GM21390 (cell line): ENCODE data around the gene GNAO1.
"Not testable (repeated sequence)": the region's sequence is repeated elsewhere in the genome, so short reads cannot be mapped to it uniquely, and the experiment has no call there.

ENCODE experiments used
- ATAC-seq: cut with Tn5 transposase; IDR thresholded peaks from one replicate; pipeline ENCODE4 v1.9.1; 2021; ENCODE audit not compliant: unreplicated experiment

The GNAO1 gene

GRCh38 chr16:56362706-56363105 lies 171.4 kb downstream of the GNAO1 start:
- no peak for ATAC-seq

DNA sequence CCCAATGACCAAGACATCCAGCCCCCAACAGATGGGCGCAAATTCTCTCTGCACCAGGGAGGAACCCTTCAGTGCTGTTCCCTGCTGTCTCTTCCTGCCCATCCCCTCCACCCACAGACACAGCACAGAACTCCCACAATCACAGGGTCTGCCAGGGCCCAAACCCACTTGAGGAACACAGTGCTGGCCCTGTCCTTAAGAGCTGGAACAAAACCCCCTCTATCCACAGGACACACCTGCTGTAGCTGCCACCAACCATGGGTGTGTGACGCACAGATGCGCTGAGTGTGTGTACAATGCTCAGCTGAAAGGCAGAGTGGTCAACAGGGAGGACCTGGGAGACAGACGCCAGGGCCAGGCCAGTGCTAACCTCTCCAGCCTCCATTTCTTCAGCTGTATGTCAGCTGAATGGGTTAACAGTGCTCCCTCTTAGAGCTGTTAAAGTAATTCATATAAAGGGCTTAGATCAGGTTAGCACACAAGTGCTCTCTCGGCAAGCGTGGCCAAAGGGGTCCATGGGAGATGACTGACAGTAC lies 172.0 kb downstream of the GNAO1 start:
- ATAC-seq = no peak

GRCh38 chr16:56363781-56364565 lies 172.7 kb downstream of the GNAO1 start:
- no peak for ATAC-seq

- no peak for ATAC-seq
Measured at GRCh38 chr16:56364865-56365264, 173.6 kb downstream of the GNAO1 start.

DNA sequence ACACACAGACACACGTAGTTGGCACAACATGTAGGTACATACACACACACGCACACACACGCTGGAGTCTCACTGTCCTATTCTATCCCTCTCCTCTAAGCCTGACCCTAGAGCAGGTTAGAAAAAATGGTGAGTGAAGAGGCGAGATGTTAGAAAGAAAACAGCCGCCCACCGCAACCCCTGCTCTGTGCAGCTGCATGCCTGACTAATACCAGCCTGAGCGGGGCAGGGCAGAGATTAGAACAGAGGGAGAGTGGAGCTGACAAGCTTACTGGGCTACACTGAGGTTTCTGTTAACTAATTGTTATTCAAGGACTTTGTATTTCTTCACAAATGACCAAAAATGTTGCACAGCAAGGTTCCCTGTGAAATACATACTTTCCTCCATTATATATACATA lies 174.3 kb downstream of the GNAO1 start:
- ATAC-seq = no peak

- ATAC-seq = no peak
Measured at GRCh38 chr16:56366945-56367344, 175.7 kb downstream of the GNAO1 start.

DNA sequence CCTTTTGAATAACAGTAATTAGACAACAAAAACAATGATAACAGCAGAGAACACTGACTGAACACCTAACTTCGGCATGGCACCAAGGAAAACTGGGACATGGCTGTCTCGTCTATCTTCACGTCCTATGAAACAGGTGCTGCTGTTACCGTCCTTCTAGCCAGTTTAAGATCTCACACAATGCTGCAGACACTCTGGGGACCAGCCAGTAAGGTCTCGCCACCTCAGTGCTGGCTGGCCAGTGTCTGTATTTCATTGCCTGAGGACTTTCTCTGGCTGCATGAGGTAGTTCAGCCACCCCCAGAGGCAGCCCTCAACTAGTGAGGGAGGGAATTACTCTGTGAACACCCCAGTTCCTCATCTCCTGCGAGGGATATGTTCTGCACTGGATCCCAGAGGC lies 176.5 kb downstream of the GNAO1 start:
- ATAC-seq = no peak

DNA sequence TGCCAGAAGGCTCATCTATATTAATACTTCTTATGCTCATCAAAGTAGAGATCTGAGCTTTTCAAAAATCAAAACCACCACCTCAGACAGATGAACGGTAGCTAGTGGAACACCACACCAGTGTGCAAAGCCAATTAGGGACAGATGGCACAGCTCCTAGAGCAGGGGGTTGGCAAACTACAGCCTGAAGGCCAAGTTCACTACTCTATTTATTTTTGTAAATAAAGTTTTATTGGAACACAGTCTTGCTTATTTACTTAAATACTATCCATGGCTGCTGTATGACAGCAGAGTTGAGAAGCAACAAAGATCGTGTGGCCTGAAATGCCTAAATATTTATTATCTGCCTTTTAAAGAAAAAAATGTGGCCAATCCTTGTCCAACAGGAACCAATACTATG lies 177.3 kb downstream of the GNAO1 start:
- ATAC-seq = no peak

DNA sequence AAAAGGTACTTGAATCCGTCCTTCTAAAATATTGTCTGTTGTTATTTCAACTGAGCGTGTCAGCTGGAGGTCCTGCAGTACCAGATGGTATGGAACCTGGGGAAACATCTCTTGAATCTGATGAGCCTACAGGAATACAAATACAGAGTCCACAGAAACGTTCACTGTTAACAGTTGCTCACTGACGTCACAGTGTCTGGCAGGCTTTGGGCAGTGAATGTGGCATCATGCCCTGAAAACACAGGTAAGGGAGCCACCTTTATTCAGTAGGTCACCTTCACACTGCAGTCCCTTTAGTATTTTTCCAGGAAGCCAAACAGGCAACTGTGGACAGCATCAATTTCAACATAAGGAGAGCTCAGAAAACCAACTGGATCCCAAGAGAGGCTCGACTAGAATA lies 177.9 kb downstream of the GNAO1 start:
- no peak for ATAC-seq

- no peak for ATAC-seq
Measured at GRCh38 chr16:56370185-56370874, 179.0 kb downstream of the GNAO1 start.

GRCh38 chr16:56370875-56371659 lies 179.8 kb downstream of the GNAO1 start:
- ATAC-seq = no peak

DNA sequence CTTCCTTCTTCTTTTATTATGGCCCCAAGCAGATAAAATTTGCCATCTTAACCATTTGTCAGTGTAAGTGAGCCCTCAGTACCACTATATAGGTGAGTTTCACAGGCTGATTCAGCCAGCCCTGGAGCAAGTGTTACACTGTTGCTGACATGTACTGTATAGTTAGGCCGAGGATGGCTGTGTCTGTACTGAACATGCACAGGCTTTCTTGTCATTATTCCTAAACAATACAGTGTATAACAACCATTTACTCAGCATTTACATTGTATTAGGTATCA lies 180.3 kb downstream of the GNAO1 start:
- ATAC-seq = no peak

- no peak for ATAC-seq
Measured at GRCh38 chr16:56372013-56372634, 180.8 kb downstream of the GNAO1 start.

GRCh38 chr16:56373003-56373402 lies 181.7 kb downstream of the GNAO1 start:
- no peak for ATAC-seq

- ATAC-seq = not testable (repeated sequence)
Measured at GRCh38 chr16:56375792-56376191, 184.5 kb downstream of the GNAO1 start.

DNA sequence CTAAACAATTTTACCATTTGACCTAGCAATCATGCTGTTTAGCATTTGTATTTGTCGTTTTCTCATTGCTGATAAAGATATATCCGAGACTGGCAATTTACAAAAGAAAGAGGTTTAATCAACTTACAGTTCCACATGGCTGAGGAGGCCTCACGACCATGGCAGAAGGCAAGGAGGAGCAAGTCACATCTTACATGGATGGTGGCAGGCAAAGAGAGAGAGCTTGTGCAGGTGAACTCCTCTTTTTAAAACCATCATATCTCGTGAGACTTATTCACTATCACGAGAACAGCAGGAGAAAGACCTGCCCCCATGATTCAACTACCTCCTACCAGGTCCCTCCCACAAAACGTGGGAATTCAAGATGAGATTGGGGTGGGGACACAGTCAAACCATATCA lies 187.8 kb downstream of the GNAO1 start:
- not testable (repeated sequence) for ATAC-seq

- not testable (repeated sequence) for ATAC-seq
Measured at GRCh38 chr16:56380778-56381485, 189.6 kb downstream of the GNAO1 start.

GRCh38 chr16:56382459-56382858 lies 191.2 kb downstream of the GNAO1 start:
- no peak for ATAC-seq

- no peak for ATAC-seq
Measured at GRCh38 chr16:56382901-56383355, 191.6 kb downstream of the GNAO1 start.

DNA sequence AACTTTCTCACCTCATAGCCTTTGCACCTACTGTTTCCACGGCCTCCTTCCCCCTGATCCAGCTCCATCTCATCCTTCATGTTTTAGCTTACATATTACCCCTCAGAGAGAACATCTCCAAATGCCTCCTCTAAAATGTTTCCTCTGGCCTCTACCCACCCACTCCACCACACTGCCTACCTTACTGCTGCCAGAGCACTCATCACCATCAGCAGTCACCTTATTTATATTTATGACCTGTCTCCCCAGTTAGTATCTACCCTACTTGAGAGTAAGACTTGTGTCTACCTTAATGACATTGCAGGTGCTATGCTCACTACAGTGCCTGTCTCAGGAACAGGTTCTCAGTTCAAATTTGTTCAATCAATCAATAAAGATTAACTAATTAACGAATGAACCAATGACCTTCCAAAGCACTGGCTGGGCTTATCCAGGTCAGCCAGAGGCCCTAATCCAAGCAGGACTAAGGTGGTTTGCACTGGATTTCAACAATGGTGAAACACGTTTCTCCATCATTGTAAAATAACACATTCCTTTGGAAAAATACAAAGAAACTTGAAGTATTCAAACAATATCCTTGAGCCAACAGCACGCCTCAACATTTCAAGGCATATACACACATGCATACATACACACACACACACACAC lies 192.9 kb downstream of the GNAO1 start:
- ATAC-seq = no peak
